ENCODE measurements around the gene MRPS27.
A peak's percentile ranks its signal among the peaks of the same experiment; 100 is the strongest.
"Not testable (repeated sequence)": the region's sequence is repeated elsewhere in the genome, so short reads cannot be mapped to it uniquely, and the experiment has no call there.

The MRPS27 gene

DNA sequence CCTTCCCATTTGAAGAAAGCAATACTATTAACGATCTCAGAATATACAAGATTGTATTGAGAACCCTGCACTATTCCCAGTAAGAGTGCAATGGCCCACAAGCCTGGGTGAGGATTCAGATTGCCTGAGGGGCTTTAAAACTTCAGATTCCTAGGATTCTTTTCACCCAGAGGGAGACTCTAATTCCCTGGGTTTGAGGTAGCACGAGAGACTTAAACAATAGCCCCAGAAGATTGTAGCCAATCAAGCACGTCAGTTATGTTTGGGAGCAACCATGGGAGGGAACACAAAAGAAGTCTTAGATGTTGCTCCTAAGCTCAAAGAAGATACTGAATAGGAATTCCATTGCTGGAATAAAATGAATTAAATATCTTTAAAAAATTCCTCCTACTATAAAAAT lies 17.9 kb downstream of the MRPS27 start:
- DNase-seq (ENCODE audit: low read depth), result peak; percentile 11
- in situ Hi-C loops (cut with HindIII; ENCODE audit: low sequenced_read_pairs), result no loop called here
- no peak overlapping the region for H3K4me3 ChIP-seq (ENCODE audit: low read depth, low read length)
- TF ChIP-seq, protein P1, sequence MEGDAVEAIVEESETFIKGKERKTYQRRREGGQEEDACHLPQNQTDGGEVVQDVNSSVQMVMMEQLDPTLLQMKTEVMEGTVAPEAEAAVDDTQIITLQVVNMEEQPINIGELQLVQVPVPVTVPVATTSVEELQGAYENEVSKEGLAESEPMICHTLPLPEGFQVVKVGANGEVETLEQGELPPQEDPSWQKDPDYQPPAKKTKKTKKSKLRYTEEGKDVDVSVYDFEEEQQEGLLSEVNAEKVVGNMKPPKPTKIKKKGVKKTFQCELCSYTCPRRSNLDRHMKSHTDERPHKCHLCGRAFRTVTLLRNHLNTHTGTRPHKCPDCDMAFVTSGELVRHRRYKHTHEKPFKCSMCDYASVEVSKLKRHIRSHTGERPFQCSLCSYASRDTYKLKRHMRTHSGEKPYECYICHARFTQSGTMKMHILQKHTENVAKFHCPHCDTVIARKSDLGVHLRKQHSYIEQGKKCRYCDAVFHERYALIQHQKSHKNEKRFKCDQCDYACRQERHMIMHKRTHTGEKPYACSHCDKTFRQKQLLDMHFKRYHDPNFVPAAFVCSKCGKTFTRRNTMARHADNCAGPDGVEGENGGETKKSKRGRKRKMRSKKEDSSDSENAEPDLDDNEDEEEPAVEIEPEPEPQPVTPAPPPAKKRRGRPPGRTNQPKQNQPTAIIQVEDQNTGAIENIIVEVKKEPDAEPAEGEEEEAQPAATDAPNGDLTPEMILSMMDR (IDR thresholded peaks at IDR 0.05; ENCODE audit: low read depth, low read length, missing control alignments), result no peak

DNA sequence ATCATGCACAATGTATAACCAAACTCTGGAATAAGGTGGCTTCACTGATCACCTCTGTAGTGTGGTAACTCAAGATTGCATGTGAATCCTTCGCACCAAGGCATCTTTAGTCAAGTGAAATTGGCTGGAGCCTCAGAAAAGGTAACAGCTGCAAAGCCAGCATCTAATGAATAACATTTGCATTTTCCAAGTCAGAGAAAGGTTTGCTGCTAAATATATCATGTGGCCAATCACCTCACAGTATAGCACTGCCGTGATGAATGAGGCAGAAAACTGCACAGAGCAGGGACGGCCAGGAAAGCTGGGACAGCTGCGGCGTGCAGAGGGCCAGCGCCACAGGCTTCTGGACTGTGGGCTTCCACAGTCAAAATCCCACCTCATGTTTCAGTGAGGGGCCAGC lies 18.5 kb downstream of the MRPS27 start:
- in situ Hi-C loops (cut with HindIII; ENCODE audit: low sequenced_read_pairs), result no loop called here
- no peak overlapping the region for H3K4me3 ChIP-seq (ENCODE audit: low read depth, low read length)
- no peak for DNase-seq (ENCODE audit: low read depth)
- TF ChIP-seq, protein P1 (IDR thresholded peaks at IDR 0.05; ENCODE audit: low read depth, low read length, missing control alignments), result no peak

DNA sequence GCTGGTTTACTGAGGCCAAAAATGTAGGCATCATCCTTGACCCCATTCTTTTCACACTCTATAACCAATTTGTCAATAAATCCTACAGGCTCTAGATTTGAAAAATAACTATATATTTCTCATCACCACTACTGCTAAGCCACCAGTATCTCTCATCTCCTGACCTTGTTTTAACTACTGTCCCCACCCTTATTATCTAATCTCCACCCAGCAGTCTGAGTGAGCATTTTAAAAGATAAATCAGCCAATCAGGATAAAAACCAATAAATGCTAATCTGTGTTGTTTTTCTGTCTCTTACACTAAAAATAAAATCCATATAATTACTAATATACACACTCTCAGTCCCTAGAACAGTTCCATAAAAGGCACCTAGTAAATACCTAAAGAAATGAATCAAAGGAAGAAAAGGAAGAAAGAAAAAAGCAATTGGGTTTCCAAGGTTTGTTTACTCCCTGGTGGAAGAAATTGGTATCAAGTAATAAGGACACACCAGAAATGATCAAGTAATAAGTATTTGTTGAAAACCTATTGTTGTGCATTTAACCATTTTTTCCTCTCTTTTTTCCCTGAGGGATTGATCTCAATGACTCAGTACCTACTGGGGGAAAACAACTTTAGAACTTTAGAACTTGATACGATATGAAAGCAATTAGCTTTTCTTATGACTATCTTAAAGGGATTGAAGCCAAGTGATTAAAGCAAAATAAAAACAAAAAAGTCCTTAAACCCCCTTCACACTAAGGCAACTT lies 19.3 kb downstream of the MRPS27 start:
- in situ Hi-C loops (cut with HindIII; ENCODE audit: low sequenced_read_pairs), result no loop called here
- no peak overlapping the region for H3K4me3 ChIP-seq (ENCODE audit: low read depth, low read length)
- no peak for DNase-seq (ENCODE audit: low read depth)
- TF ChIP-seq, protein P1 (IDR thresholded peaks at IDR 0.05; ENCODE audit: low read depth, low read length, missing control alignments), result no peak

DNA sequence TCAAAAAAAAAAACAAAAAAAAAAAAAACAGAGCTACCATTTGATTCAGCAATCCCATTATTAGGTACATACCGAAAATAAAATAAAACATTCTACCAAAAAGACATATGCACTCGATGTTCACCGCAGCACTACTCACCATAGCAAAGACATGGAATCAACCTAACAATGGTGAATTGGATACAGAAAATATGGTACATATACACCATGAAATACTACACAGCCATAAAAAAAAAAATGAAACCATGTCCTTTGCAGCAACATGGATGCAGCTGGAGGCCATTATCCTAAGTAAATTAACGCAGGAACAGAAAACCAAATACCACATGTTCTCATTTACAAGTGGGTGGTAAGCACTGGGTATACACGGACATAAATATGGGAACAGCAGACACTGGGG lies 21.3 kb downstream of the MRPS27 start:
- DNase-seq (ENCODE audit: low read depth), result no peak
- TF ChIP-seq, protein P1 (IDR thresholded peaks at IDR 0.05; ENCODE audit: low read depth, low read length, missing control alignments), result no peak
- in situ Hi-C loops (cut with HindIII; ENCODE audit: low sequenced_read_pairs), result no loop called here
- no peak overlapping the region for H3K4me3 ChIP-seq (ENCODE audit: low read depth, low read length)

DNA sequence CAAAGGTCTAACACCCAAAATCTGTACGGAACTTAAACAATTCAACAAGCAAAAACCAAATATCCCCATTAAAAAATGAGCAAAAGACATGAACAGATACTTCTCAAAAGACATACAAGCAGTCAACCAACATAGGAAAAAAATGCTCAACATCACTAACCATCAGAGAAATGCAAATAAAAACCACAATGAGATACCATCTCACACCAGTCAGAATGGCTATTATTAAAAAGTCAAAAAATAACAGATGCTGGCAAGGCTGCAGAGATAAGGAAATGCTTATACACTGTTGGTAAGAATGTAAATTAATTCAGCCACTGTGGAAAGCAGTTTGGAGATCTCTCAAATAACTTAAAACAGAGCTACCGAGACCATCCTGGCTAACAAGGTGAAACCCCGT lies 21.9 kb downstream of the MRPS27 start:
- DNase-seq (ENCODE audit: low read depth); H3K4me3 ChIP-seq (ENCODE audit: low read depth, low read length); in situ Hi-C loops (cut with HindIII; ENCODE audit: low sequenced_read_pairs): not testable (repeated sequence)

DNA sequence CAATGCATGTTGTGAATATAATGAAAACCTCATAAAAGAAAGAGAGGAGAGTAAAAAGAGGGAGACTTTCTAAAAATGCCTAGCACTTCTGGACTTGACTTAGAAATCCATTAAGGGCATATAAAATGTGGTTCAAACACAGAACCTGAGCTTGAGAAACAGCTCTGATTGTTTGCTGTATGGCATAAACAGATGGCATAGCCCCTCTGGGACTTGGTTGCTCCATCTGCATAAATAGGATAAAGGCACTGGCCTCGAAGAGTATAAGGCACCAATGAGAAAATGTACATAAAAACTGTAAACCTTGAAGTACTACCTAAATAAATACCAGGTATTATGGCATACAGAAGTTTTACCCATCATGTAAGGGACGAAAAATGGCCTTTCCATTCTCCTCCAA lies 23.8 kb downstream of the MRPS27 start:
- in situ Hi-C loops (cut with HindIII; ENCODE audit: low sequenced_read_pairs), result no loop called here
- DNase-seq (ENCODE audit: low read depth), result no peak
- TF ChIP-seq, protein P1 (IDR thresholded peaks at IDR 0.05; ENCODE audit: low read depth, low read length, missing control alignments), result no peak

DNA sequence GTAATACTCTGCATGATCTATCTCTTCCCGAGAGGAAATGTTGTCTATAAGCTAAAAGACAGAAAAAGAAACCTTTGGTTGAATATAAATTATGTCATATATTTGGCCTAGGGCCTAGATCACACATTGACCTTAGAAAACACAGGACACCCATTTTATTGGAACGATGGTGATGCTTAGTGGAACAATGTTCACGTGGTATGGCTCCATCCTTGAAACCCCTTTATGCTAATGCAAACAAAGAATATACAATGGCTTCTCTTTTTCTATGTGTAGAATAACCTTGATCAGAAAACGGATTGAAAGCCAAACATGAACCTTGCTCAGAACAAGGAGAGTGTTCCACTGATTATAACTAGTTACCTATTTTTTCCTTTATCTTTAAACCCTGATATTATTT lies 24.5 kb downstream of the MRPS27 start:
- no peak overlapping the region for H3K4me3 ChIP-seq (ENCODE audit: low read depth, low read length)
- in situ Hi-C loops (cut with HindIII; ENCODE audit: low sequenced_read_pairs), result no loop called here
- no peak for DNase-seq (ENCODE audit: low read depth)
- TF ChIP-seq, protein P1 (IDR thresholded peaks at IDR 0.05; ENCODE audit: low read depth, low read length, missing control alignments), result no peak

More for the DNA sequence above, 23.8 kb downstream of the MRPS27 start:
- H3K4me3 ChIP-seq (ENCODE audit: low read depth, low read length), result no peak overlapping the region
